Stimulated activated CD8-positive, alpha-beta memory T cell treated with anti-CD3 and anti-CD28 coated beads, Interleukin-4, amount 100 ng/mL, for 1 hour (primary cell): ENCODE results near the gene KRT1.
"Not testable (repeated sequence)": the region's sequence is repeated elsewhere in the genome, so short reads cannot be mapped to it uniquely, and the experiment has no call there.

Experiments used
- DNase-seq, 2 donors: peaks; one replicate each; pipeline ENCODE4 v3.0.0-alpha.2; 2020; ENCODE audit warnings: low read depth in 2 of 2, low spot score in 1 of 2

KRT1 gene

GRCh38 chr12:52680363-52680762 lies at the start of gene KRT1:
Gene KRT1, minus strand, starts transcription at chr12:52680407. Its CDS starts 59 bp downstream, at chr12:52680348.
- DNase-seq, result no peak

DNA sequence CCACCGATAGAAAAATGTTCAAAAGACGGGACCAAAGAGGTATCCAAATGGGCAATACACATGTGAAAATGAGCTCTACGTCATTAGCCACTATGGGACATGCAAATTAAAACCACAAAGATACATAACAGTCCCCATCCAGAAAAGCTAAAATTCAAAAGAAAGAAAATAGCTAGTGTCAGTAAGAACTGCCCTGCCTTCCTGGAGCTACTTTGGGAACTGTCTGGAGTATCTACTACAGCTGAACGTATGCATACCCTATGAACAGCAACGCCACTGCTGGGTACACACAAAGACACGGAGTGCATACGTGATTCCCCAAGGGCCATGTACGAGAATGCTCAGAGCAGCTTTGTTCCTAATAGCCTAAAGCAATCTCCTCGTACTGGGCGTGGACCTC lies 48.9 kb upstream of the KRT1 start:
- no peak for DNase-seq

GRCh38 chr12:52728374-52728773 lies 48.2 kb upstream of the KRT1 start:
- DNase-seq, result no peak

DNA sequence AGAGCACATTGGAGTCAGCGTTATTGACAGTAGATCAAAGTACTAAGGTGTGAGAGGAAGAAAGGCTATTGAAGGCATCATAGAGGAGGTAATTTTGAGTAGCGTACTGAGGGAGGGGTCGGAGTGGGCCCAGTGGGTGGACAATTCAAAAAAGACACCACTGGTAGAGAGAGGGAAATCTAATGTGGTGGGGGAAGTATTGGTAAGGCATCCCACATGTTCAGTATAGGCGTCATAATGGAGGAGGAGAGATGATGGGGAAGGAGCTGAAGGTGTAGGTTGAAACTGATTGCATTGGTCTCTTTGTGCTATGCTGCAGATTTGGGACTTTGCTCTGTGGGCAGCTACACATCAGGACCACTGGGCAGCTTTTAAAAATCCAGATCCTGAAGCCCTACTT lies 46.8 kb upstream of the KRT1 start:
- no peak for DNase-seq

- DNase-seq, result no peak
Measured at GRCh38 chr12:52726451-52726850, 46.2 kb upstream of the KRT1 start.

DNA sequence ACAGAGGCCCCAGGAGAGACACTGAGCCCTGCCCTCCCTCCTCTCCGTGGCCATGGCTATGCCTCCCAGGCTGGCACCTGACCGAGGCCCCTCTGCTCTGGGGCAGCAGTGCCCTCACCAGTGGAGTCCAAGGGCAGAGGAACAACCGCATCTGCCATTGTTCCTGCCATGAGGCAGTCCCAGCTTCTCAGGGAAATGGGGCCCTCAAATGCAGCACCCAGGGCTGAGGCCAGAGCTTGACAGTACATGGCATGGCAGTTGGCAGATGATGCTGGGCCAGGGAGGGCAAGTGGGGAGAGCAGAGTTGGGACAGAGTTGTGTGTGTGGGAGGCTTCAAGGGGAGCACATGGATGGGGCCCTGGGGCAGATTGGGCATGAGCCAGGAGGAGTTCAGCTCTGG lies 44.2 kb upstream of the KRT1 start:
- DNase-seq, result no peak

- DNase-seq, result no peak
Measured at GRCh38 chr12:52722680-52723079, 42.5 kb upstream of the KRT1 start.

GRCh38 chr12:52721838-52722470 lies 41.7 kb upstream of the KRT1 start:
- DNase-seq, result no peak

DNA sequence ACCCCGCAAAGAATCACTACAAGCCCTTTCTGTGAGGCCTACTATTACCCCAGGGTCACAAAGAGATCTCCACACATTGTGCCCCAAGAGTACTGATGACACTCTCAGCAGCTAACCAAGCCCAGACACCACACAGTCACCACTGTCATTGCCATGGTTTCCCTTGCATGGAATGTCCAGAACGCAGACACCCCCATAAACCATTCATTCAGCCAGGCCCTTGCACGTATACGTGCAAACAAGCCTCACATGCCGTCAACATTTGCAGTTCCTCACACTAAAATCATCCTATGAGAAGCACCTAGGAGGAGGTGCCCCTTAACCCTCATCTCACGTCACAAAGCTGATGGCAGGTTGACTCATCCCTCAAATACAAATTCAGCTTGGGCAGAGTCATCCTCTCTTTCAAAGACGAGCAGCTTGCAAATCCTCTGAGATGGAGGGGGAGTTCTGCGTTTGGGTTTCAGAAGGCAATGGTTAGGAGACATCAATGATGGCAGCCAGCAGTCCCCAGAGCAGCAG lies 40.2 kb upstream of the KRT1 start:
- no peak for DNase-seq

- DNase-seq, result no peak
Measured at GRCh38 chr12:52716061-52716460, 35.9 kb upstream of the KRT1 start.

DNA sequence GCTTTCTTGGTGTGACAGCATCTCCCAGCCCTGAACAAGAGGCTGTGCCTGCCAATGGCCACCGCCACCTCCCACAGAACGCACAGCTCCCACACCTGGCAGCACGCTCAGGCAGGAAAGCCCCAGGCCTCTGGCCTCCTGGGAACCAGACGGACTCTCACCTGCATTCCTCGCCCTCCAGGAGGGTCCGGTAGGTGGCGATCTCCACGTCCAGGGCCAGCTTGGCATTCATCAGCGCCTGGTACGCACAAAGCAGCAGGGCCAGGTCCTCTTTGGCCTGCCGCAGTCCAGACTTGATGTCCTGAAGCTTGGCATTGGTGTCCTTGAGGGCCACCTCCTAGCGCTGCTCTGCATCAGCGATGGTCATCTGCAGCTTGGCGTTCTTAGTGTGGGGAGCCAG lies 35.2 kb upstream of the KRT1 start:
- no peak for DNase-seq

DNA sequence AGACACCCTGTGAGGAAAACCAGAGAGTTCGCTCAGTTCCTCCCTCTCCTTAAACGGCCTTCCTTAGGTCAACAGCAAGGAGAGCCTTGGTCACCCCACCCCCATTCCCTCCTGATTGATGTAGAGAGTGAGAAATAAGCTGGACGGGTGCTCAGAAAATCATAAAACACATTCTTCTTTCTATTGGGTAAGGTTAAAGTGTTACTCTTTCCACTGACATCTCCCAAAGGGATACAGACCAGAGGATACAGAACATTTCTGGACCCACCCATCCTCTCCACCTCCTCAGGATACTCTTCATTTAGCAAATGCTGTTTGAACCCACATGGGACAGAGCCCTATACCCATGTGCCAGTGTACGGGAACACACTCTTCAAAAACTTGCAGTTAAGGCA lies 34.7 kb upstream of the KRT1 start:
- DNase-seq, result no peak

- DNase-seq, result no peak
Measured at GRCh38 chr12:52713960-52714886, 34.0 kb upstream of the KRT1 start.

- DNase-seq, result not testable (repeated sequence)
Measured at GRCh38 chr12:52712122-52712521, 31.9 kb upstream of the KRT1 start.

GRCh38 chr12:52710730-52711129 lies 30.5 kb upstream of the KRT1 start:
- no peak for DNase-seq

DNA sequence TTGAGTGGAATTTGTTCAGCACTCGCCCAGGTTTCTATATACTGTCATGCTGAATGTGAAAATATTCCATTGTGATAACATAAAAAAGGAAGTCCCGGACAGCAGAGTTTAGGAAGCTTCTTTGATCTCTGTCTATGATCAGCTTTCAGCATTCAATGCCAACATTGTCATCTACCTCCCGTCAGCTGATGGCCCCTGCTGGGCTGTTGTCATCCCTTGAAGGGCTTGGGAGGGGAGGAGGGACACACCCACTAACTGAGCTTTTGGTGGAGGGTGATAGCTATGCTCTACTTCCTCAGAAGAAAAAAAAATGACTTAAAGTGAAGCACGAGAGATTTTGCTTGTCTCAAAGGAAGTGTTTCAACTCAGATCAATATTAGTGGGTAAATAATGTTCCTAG lies 27.8 kb upstream of the KRT1 start:
- no peak for DNase-seq

- DNase-seq, result no peak
Measured at GRCh38 chr12:52704464-52704863, 24.3 kb upstream of the KRT1 start.

- DNase-seq, result no peak
Measured at GRCh38 chr12:52703878-52704277, 23.7 kb upstream of the KRT1 start.

GRCh38 chr12:52703424-52703823 lies 23.2 kb upstream of the KRT1 start, which contains the start of gene KRT77:
Gene KRT77, minus strand, starts transcription at chr12:52703524. Its CDS starts 90 bp downstream, at chr12:52703434.
- DNase-seq, result no peak

GRCh38 chr12:52702338-52702737 lies 22.1 kb upstream of the KRT1 start:
- no peak for DNase-seq

- no peak for DNase-seq
Measured at GRCh38 chr12:52701281-52701680, 21.1 kb upstream of the KRT1 start.

GRCh38 chr12:52699960-52700359 lies 19.8 kb upstream of the KRT1 start:
- DNase-seq, result no peak
